ENCODE measurements around the gene OS9. TPM values are rescaled to one million over a fixed set of nuclear protein-coding genes. Genes with fewer than 3 reads are reported as not detected.

Gene OS9
- total RNA-seq, 1 donor from 2014 or later: 97.4 TPM

DNA sequence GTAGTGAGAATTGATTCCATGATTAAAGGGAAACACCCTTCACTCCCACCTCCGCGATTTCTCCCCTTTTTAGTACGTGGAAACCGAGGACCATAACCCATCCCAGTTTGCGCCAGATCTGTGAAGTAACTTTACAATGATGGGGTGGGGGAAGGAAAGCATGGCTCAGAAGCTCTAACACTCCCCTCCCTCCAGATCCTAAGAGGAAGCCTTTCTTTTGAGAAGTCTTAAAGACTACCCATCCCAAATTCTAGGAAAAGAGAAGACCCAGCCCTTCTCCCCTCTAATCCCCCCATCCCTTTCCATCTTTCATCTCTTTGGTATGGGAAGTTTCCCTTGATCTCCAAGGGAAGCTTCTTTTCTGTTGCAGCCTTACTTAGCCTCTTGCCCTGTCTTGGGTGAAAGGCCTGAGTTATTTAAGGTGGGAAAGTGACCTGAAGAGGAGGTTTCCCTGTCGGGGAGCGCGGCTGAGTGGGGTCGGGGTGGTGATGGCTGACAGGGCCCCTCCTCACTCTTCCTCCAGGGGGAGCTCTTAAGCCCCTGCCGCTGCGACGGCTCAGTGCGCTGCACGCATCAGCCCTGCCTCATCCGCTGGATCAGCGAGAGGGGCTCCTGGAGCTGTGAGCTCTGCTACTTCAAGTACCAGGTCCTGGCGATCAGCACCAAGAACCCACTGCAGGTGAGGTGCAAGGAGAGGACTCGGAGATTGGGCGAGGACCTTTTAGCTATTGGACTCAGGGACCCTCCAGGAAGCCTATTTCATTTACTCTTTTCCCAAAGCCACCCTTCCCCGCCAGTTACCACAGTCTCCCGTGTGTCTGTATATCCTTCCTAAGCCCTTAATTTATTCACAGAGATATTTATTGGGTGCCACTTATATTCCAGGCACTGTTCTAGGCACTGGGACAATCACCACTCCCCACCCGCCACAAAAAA, 62.7 kb downstream of the OS9 start:
- peak; percentile 64 for DNase-seq (ENCODE audit: low spot score)
- Mint-ChIP-seq H3K9me3 (no peaks in the 10 kb centered on the region), H3K4me3 (ENCODE audit: low read depth) (peak overlapping the region; percentile 84), H3K36me3 (ENCODE audit: low read depth) (peaks cover 38% of the 10 kb centered on the region), H3K27me3 (ENCODE audit: low read depth) (peaks cover 2% of the 10 kb centered on the region), H3K27ac (peak overlapping the region; percentile 51), H3K4me1 (ENCODE audit: low read depth) (peaks cover 43% of the 10 kb centered on the region)
- intact Hi-C loops (cut with micrococcal nuclease): loop anchor here (1.0 to 5.0 kb wide), 2 partner anchors 26 to 151 kb away; partner anchors contain the start of gene TSFM

DNA sequence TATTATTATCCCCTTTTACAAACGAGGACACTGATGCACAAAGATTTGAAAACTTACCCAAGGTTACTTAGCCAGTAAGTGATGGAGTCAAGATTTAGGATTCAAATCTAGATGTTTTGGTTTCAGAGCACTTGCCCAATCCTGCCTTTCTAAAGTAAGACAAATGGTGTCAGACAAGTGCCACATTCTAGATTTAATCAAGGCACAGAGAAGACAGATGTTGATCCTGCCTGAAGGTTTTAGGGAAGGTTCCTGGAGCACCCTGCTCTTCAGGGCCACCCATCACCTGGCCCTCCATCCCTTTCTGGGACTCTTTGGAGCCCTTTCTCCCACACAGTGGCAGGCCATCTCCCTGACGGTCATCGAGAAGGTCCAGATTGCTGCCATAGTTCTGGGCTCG, 63.8 kb downstream of the OS9 start:
- H3K36me3 Mint-ChIP-seq (ENCODE audit: low read depth): peaks cover 37% of the 10 kb centered on the region
- peaks cover 37% of the 10 kb centered on the region for H3K4me1 Mint-ChIP-seq (ENCODE audit: low read depth)
- peaks cover 2% of the 10 kb centered on the region for H3K27me3 Mint-ChIP-seq (ENCODE audit: low read depth)
- no peaks in the 10 kb centered on the region for H3K9me3 Mint-ChIP-seq
- intact Hi-C loops (cut with micrococcal nuclease): loop anchor here (5.0 kb wide), 1 partner anchor 150 kb away; no protein-coding TSS in a partner anchor
- DNase-seq (ENCODE audit: low spot score): no peak
- H3K4me3 Mint-ChIP-seq (ENCODE audit: low read depth): no peak overlapping the region
- H3K27ac Mint-ChIP-seq: no peak overlapping the region

DNA sequence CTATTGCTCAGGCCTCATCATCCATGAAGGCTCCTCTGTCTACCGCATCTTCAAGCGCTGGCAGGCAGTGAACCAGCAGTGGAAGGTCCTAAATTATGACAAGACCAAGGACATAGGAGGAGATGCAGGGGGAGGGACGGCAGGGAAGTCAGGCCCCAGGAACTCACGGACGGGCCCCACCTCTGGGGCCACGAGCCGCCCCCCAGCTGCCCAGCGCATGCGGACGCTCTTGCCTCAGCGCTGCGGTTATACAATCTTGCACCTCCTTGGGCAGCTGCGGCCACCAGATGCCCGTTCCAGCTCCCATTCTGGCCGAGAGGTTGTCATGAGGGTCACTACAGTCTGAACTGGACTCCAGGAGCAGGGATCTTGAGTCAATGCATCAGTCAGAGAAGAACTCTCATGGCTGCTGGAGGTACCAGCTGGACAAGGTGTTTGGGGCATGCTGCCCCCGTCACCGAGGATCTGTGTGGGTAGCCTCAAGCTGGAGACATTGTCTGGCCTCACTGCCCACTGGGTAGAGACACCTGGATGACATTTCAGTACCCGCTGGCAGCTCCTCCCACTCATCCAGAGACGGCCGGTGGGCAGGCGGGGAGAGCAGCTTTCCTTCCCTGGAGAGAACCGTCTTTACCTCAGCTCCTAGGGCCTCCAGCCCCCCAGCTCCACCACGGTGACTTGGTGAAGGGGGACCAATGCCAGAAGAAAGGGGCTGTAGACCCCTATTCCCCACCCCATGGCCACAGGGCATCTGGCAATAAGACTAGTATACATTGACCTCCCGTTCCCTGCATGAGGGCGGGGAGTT, 64.8 kb downstream of the OS9 start:
- DNase-seq (ENCODE audit: low spot score): no peak
- H3K9me3 Mint-ChIP-seq: no peaks in the 10 kb centered on the region
- peaks cover 45% of the 10 kb centered on the region for H3K36me3 Mint-ChIP-seq (ENCODE audit: low read depth)
- intact Hi-C loops (cut with micrococcal nuclease): loop anchor here (5.0 kb wide), 1 partner anchor 149 kb away; no protein-coding TSS in a partner anchor
- no peak overlapping the region for H3K4me3 Mint-ChIP-seq (ENCODE audit: low read depth)
- peaks cover 29% of the 10 kb centered on the region for H3K4me1 Mint-ChIP-seq (ENCODE audit: low read depth)
- H3K27ac Mint-ChIP-seq: no peak overlapping the region
- H3K27me3 Mint-ChIP-seq (ENCODE audit: low read depth): peaks cover 2% of the 10 kb centered on the region

DNA sequence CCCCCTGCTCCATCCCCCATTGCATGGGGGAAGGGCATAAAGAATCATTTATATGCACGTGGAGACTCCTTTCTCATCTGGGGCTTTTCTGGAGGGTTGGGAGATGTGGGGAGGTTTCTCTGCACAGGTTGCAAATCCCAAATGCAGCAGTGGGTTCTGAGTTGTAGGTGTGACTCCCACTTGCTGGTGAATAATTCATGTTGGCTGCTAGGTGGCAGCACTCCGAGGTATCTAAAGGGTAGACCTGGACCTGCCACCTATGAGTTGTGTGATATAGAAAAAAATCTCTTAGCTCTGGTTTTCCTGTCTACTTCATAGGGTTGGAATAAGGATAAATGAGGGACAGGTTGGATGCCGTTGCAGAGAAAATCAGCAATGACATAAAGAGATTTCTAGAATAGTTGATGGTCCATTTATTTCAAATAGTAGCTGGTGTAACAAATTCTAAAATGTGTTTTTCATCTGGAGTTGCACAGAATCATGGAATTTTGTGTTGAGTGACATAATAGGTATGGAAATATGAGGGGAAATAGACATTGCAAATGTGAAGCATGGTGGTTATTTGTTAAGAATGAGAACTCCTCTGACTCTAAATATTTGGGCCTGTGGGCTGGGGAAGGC, 65.5 kb downstream of the OS9 start:
- Mint-ChIP-seq H3K36me3 (ENCODE audit: low read depth) (peaks cover 49% of the 10 kb centered on the region), H3K9me3 (no peaks in the 10 kb centered on the region), H3K27me3 (ENCODE audit: low read depth) (peaks cover 2% of the 10 kb centered on the region), H3K27ac (no peak overlapping the region), H3K4me1 (ENCODE audit: low read depth) (peaks cover 25% of the 10 kb centered on the region), H3K4me3 (ENCODE audit: low read depth) (no peak overlapping the region)
- DNase-seq (ENCODE audit: low spot score): no peak
- intact Hi-C loops (cut with micrococcal nuclease): loop anchor here (5.0 kb wide), 1 partner anchor 148 kb away; no protein-coding TSS in a partner anchor

DNA sequence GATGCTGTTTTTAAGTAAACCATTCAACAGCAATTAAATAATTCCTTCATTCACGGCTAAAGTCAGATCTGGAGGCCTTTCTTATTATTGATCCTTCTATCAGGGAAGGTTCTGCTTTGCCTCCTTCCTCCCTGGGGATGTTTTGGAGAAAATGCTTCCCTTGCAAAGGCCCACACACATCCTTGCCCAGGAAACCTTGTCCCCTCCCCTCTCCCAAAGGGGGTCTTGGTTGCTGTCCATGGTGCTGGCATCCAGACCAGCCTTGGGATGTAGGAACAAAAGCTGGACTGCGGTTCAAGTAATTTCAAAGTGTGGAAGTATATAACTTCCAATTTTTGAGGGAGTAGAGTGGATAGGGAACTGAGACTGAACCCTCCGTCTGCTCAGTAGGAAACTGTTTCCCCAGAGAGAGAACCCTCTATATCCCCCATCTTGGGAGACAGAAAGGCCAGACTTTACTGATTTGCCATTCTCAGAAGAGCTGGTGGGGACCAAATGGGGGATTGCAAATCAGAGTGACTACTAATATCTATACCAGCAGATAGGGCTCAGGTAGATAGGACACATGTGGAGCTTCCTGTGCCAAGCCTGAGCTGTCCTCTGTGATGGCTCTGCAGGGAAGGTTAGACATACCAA, 66.5 kb downstream of the OS9 start:
- Mint-ChIP-seq H3K27ac (no peak overlapping the region), H3K4me1 (ENCODE audit: low read depth) (peaks cover 26% of the 10 kb centered on the region), H3K4me3 (ENCODE audit: low read depth) (no peak overlapping the region), H3K36me3 (ENCODE audit: low read depth) (peaks cover 49% of the 10 kb centered on the region), H3K27me3 (ENCODE audit: low read depth) (peaks cover 2% of the 10 kb centered on the region), H3K9me3 (no peaks in the 10 kb centered on the region)
- DNase-seq (ENCODE audit: low spot score): no peak
- intact Hi-C loops (cut with micrococcal nuclease): no loop called here

DNA sequence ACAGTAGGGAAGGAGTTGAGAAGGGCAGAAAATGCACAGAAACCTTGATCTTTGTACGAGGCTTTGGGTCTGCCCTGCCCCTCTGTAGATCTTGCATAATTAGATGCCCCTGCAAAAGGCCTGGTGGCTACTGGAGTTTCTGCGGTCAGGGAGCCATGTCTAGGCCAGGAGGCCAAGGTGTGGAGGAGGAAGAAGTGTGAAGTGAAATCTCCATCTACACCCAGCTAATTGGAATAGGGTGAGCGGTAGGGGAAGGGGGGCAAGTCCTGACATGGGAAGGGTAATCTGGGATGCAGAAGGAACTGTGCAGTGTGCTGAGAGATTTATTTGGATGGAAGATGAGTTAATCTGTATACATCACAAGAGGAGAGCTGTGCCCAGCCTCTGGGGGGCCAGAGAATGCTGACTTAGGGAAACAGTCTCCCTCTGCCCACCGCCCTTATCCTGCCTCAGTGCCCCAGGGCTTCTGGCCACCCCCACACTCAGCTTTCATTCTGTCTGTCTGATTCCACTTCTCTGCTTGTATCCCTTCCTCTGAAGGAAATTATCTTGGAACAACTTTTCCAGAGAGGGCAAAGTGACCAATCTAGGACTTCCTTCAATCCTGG, 67.6 kb downstream of the OS9 start:
- Mint-ChIP-seq H3K9me3 (no peaks in the 10 kb centered on the region), H3K27ac (no peak overlapping the region), H3K36me3 (ENCODE audit: low read depth) (peaks cover 49% of the 10 kb centered on the region), H3K4me1 (ENCODE audit: low read depth) (peaks cover 25% of the 10 kb centered on the region), H3K27me3 (ENCODE audit: low read depth) (peaks cover 5% of the 10 kb centered on the region), H3K4me3 (ENCODE audit: low read depth) (no peak overlapping the region)
- intact Hi-C loops (cut with micrococcal nuclease): no loop called here
- no peak for DNase-seq (ENCODE audit: low spot score)

DNA sequence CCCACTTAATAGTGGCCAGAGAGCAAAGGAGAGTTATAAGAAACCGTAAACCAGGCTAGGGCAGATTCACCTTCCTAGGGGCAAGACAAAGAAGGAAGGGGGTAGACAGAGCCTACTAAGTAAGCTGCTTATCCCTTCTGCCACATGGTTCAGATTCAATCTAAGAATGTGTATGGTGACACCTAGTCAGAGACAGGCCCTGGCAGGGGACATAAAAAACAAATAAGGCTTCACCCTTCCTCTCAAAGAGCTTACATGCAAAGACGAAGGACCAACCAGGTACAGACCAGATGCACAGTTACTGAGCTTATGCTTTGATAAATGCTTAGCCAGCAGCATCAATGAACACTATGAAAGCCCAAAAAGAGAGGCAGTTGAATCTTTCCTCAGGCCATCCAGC, 68.5 kb downstream of the OS9 start:
- intact Hi-C loops (cut with micrococcal nuclease): no loop called here
- DNase-seq (ENCODE audit: low spot score): no peak
- Mint-ChIP-seq H3K4me1 (ENCODE audit: low read depth) (peaks cover 21% of the 10 kb centered on the region), H3K9me3 (no peaks in the 10 kb centered on the region), H3K27ac (no peak overlapping the region), H3K36me3 (ENCODE audit: low read depth) (peaks cover 43% of the 10 kb centered on the region), H3K27me3 (ENCODE audit: low read depth) (peaks cover 5% of the 10 kb centered on the region), H3K4me3 (ENCODE audit: low read depth) (no peak overlapping the region)

DNA sequence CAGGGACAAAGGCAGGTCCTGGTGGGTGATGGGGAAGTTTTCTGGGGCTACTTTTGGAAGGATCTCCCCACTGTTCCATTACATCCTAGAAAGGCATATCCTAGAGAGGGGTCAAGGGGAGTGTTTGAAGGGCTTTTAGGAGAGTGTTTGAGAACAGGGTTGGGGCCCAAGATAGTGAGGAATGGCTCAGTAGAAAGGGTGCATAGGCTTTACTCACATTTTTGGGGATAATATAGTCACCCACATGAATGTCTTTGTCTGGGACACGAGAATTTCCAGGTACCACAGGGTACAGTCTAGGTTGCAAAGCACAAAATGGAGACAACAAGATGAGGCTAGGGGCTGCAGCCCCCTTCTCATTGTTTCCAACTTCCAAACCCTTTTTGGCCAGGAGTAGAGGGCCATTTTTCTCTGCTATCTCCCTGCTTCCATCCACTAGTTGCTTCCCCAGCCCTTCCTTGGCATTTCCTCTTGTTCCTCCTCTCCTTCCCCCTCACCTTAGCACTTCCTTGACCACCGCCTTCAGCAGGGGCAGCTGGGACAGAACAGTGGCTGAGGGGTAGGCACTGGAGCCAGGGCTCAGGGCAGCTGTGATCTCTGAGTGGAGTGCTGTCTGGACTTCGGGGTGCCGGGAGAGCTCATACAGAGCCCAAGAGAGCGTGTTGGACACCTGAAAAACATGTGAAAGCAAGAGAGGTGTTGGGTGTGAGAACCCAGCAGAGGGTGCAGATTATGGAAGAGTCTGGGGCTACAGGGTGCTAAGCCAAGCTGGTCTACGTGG, 70.1 kb downstream of the OS9 start:
- H3K27me3 Mint-ChIP-seq (ENCODE audit: low read depth): peaks cover 5% of the 10 kb centered on the region
- H3K27ac Mint-ChIP-seq: peak overlapping the region; percentile 60
- no peaks in the 10 kb centered on the region for H3K9me3 Mint-ChIP-seq
- intact Hi-C loops (cut with micrococcal nuclease): no loop called here
- peak overlapping the region; percentile 87 for H3K4me3 Mint-ChIP-seq (ENCODE audit: low read depth)
- peaks cover 17% of the 10 kb centered on the region for H3K4me1 Mint-ChIP-seq (ENCODE audit: low read depth)
- DNase-seq (ENCODE audit: low spot score): no peak
- peaks cover 49% of the 10 kb centered on the region for H3K36me3 Mint-ChIP-seq (ENCODE audit: low read depth)

DNA sequence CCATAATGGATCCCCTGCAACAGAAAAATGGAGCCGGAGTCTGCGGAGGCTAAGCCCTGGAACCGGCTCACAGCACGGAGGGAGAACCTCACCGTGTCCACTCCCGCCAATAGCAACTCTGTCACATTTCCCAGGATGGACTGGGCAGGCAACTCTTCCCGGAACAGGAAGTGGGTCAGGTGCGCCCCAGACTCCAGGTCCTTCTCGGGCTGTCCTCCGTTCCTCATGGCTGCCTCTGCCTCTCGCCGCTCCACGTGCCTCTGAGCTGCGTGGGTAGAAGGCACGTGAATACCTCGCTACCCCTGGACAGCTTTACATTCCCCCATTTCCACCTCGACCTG, 70.7 kb downstream of the OS9 start:
- H3K4me1 Mint-ChIP-seq (ENCODE audit: low read depth): peaks cover 14% of the 10 kb centered on the region
- peak overlapping the region; percentile 87 for H3K4me3 Mint-ChIP-seq (ENCODE audit: low read depth)
- H3K27ac Mint-ChIP-seq: no peak overlapping the region
- intact Hi-C loops (cut with micrococcal nuclease): loop anchor here (1.0 kb wide), 1 partner anchor 12 kb away; the partner anchor contains the start of gene CDK4
- no peaks in the 10 kb centered on the region for H3K9me3 Mint-ChIP-seq
- peaks cover 49% of the 10 kb centered on the region for H3K36me3 Mint-ChIP-seq (ENCODE audit: low read depth)
- DNase-seq (ENCODE audit: low spot score): no peak
- H3K27me3 Mint-ChIP-seq (ENCODE audit: low read depth): peaks cover 5% of the 10 kb centered on the region

DNA sequence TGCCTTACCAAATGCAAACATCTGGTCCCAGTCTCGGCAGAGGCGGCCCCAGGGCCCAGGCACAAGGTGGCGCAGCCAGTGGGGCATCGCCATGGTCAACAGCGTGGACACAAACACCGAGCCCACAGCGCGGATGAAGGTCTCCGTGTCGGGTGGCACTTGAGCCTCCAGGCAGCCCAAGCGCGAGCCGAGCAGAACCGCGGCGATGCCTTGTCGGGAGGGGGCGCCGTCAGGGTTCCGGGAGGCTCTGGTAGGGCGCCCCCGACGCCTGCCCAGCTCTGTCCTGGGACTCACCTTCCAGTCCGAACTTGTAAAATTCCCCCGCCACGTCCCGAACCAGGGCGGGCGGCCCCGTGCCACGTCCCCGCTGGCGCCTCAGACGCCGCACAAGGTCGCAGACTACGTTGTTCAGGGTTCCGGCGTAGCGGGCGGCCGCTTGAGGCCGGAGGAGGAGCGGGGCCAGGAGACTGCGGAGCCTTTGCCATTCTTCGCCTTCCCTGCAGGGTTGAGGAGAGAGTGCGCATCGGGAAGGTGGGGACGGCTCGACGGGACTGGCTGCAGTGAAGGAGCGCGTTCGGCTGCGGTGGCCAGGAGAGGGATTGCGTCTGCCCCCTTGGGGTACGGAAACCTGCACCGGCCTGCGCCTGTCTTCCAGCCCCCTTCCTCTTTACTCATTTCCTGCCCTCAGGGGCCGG, 71.2 kb downstream of the OS9 start:
- Mint-ChIP-seq H3K36me3 (ENCODE audit: low read depth) (peaks cover 49% of the 10 kb centered on the region), H3K9me3 (no peaks in the 10 kb centered on the region), H3K4me3 (ENCODE audit: low read depth) (peak overlapping the region; percentile 87), H3K27ac (peak overlapping the region; percentile 66), H3K4me1 (ENCODE audit: low read depth) (peaks cover 14% of the 10 kb centered on the region), H3K27me3 (ENCODE audit: low read depth) (peaks cover 5% of the 10 kb centered on the region)
- intact Hi-C loops (cut with micrococcal nuclease): loop anchor here (1.0 kb wide), 1 partner anchor 13 kb away; the partner anchor contains the start of gene CDK4
- no peak for DNase-seq (ENCODE audit: low spot score)
